ENCODE measurements around the gene BACH2. TPM values are rescaled to one million over a fixed set of nuclear protein-coding genes. Genes with fewer than 3 reads are reported as not detected.

BACH2 gene
- total RNA-seq = 0.32 and 0.52 TPM in 2 replicates

GRCh38 chr6:90296341-90297114, at the start of gene BACH2:
BACH2 (minus strand) TSS chr6:90296843; CDS start chr6:90008844, 287,999 bp downstream.

GRCh38 chr6:89894169-89894568, 402.5 kb downstream of the BACH2 start, which contains the start of gene GJA10:
GJA10 (plus strand) TSS chr6:89894469; CDS start chr6:89894469, 0 bp downstream.

